Large intestine (tissue), 3 donors: ENCODE data around the gene MYO7B. TPM values are rescaled to one million over a fixed set of nuclear protein-coding genes. Genes with fewer than 3 reads are reported as not detected.

Source experiments
- DNase-seq, 2 donors: peaks; one replicate each; pipeline versions ENCODE4 v3.0.0 to v3.0.0-alpha.2; 2013
- H3K27ac ChIP-seq: one replicate; pipeline ENCODE4 v1.5.1; 2013; ENCODE audit warnings: low read length
- H3K27me3 ChIP-seq: 2 replicates; pipeline ENCODE4 v1.6.1; 2013; ENCODE audit warnings: low read length; ENCODE audit not compliant: control insufficient read depth, insufficient read depth
- H3K36me3 ChIP-seq: 2 replicates; pipeline ENCODE4 v1.6.1; 2013; ENCODE audit warnings: low read length; ENCODE audit not compliant: control insufficient read depth, insufficient read depth
- H3K4me1 ChIP-seq: one replicate; pipeline ENCODE4 v1.6.1; 2013; ENCODE audit warnings: low read length; ENCODE audit not compliant: control insufficient read depth, insufficient read depth
- H3K4me3 ChIP-seq: one replicate; pipeline ENCODE4 v1.5.1; 2013; ENCODE audit warnings: low read length
- H3K9me3 ChIP-seq: one replicate; pipeline ENCODE4 v1.6.1; 2013; ENCODE audit warnings: mild to moderate bottlenecking, low read depth, low read length, moderate library complexity; ENCODE audit not compliant: control insufficient read depth
- WGBS: methylation state at CpG from one replicate; pipeline ENCODE4 v1.1.5; 2013; ENCODE audit warnings: low lambda C conversion rate; ENCODE audit not compliant: insufficient coverage; 5-methylcytosine and 5-hydroxymethylcytosine counted together
- polyA plus RNA-seq: library from polyadenylated mRNA; unstranded; fragments of 120-200 nt; gene quantifications from one replicate; pipeline ENCODE4 v1.2.1, GENCODE V29; 2013

Gene MYO7B
- polyA plus RNA-seq, 1 donor = 254 TPM

- peak; percentile 35 to 66 for DNase-seq
- Histone ChIP-seq H3K27ac (no peak within 1 kb of the TSS), H3K4me3 (peak within 1 kb of the TSS; percentile 6), H3K4me1 (peaks cover 3% of the 10 kb centered on the region), H3K27me3 (no peaks in the 10 kb centered on the region), H3K9me3 (no peaks in the 10 kb centered on the region), H3K36me3 (no peaks in the 10 kb centered on the region)
- no CpG with 5 or more reads among the region's 37 CpGs for WGBS
Measured at GRCh38 chr2:127645395-127646291, 110.2 kb downstream of the MYO7B start, which contains the start of gene GPR17. TSS of gene GPR17 (plus strand) at chr2:127646153. CDS start at chr2:127650736, 4,583 bp downstream.

DNA sequence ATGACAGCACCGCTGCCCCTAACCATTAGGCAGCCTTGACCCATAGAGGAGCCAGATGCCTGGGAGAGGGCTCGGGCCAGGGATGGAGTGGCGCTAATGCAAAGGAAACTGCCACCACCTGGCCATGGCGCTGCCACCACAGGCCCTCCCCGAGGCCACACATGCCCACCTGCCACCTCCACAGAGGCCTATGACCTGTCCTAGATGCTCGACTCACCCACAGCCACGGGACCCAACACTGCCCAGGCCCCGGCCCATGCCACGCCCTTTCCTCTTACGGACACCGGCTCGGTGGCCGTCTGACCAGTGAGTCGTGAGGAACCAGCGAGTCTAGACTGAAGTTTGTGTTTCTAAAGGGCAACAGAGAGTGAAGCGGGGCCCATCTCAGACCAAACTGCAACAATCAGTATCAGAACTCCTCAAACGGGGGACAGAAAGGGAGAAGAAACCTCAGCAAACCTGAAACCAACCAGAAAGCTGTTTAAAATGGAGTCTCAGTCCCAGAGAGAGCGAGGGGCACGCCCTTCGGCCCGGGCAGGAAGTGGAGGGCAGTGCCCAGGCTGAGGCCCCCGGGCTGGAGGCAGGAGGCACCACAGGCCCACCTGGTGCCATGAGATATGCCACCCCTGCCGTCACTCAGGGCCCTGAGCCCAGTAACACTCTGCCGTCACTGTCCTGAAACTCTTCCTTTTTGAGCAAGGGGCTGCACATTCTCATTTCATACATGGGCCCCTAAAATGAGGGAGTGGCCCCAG lies 111.2 kb downstream of the MYO7B start:
- WGBS = no CpG with 5 or more reads among the region's 24 CpGs
- Histone ChIP-seq H3K9me3 (peaks cover 2% of the 10 kb centered on the region), H3K4me3 (no peak overlapping the region), H3K27ac (no peak overlapping the region), H3K4me1 (peaks cover 3% of the 10 kb centered on the region), H3K27me3 (no peaks in the 10 kb centered on the region), H3K36me3 (no peaks in the 10 kb centered on the region)
- DNase-seq = no peak

DNA sequence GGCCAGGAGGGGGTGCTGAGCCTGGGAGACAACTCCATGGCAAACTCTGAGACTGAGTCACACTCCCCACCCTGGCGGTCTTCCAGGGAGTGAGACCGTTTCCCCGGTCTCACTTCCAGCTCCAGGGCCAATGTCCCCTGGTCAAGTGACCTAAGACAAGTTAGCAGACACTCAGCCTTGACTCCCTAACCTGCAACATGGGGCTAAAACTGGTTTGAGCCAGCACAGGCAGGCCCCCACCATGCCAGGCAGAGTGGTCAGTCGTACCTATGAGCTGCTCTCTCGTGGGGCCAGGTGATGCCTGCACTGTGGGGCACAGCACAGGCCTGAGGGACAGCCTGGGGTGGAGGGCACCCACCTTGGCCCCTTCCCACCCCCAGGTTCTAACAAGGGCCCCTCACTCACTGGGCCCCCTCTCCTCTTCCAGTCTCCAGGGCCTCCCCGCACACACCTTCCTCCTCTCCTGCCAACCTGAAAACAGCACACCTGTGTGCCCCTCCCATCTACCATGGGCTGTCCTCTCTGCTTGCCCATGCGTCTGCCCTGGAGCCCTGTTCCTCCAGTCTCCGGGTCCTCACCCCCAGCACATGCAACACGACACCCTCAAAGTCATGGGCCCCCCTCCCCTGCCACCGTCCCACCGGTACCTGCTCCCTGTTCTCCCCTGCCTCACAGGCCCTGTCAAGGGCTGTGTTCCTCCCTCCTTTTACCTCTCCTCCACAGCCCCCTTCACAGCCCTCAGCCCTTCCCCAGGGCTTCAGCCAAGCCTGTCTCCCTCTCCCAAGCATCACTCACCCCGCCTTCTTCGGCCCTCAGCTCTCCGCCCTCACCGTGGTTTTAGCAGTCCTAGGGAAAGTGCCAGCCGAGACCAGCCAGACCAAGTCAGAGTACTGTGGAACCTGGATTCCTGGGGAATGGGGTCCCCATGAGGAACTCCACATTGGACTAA lies 112.0 kb downstream of the MYO7B start:
- H3K27ac ChIP-seq = no peak overlapping the region
- DNase-seq = no peak
- H3K36me3 ChIP-seq = no peaks in the 10 kb centered on the region
- peaks cover 2% of the 10 kb centered on the region for H3K9me3 ChIP-seq
- no peaks in the 10 kb centered on the region for H3K27me3 ChIP-seq
- peaks cover 3% of the 10 kb centered on the region for H3K4me1 ChIP-seq
- H3K4me3 ChIP-seq = no peak overlapping the region
- 100% methylated on average over 1 of the region's 16 CpGs for WGBS

GRCh38 chr2:127648321-127648720 lies 112.8 kb downstream of the MYO7B start:
- Histone ChIP-seq H3K4me3 (no peak overlapping the region), H3K27ac (no peak overlapping the region), H3K36me3 (no peaks in the 10 kb centered on the region), H3K4me1 (peaks cover 3% of the 10 kb centered on the region), H3K27me3 (no peaks in the 10 kb centered on the region), H3K9me3 (peaks cover 2% of the 10 kb centered on the region)
- no peak for DNase-seq
- no CpG with 5 or more reads among the region's 6 CpGs for WGBS

DNA sequence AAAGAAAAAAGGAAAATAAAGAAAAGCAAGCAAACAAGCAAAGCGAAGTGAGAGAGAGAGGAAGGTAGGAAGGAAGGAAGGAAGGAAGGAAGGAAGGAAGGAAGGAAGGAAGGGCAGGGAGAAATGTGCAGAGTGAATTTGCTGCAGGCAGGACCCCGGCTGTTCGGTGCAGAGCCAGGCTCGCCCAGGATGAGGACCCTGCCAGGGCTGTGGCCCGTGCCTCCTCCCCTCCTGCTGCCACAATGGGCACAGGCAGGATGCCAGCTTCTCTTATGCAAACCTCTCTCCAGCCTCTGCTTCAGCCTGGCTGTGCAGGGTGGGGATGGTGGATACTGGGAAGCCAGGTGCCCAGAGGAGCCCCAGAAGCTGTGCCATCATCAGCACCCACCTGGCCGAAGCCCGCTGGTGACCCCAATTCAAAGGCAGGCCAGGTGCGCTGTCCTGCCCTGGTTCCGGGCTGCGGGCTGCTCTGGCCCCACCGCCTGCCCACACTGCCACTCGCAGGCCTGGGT lies 113.7 kb downstream of the MYO7B start:
- no peak for DNase-seq
- no peaks in the 10 kb centered on the region for H3K36me3 ChIP-seq
- H3K4me3 ChIP-seq = no peak overlapping the region
- H3K27me3 ChIP-seq = no peaks in the 10 kb centered on the region
- peaks cover 2% of the 10 kb centered on the region for H3K9me3 ChIP-seq
- H3K27ac ChIP-seq = no peak overlapping the region
- WGBS = 100% methylated on average over 1 of the region's 12 CpGs
- peaks cover 3% of the 10 kb centered on the region for H3K4me1 ChIP-seq

DNA sequence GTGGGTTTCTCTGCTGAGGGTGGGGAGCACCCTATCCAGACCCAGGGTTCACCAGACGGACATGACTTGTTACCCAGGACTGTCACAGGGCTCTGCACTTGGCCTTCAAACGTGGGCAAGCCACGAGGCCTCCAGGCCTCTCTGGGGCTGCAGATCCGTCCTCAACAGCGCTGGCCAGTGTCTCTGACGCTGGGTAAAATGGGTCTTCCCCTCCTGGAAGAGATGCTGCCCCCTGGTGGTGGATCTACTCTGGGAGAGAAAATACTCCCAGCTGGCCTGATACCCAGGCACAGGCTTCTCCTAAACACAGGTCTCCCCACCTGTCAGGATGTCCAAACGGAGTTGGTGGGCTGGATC lies 114.2 kb downstream of the MYO7B start:
- Histone ChIP-seq H3K27me3 (no peaks in the 10 kb centered on the region), H3K36me3 (no peaks in the 10 kb centered on the region), H3K27ac (no peak overlapping the region), H3K4me3 (no peak overlapping the region), H3K4me1 (peaks cover 3% of the 10 kb centered on the region), H3K9me3 (peaks cover 2% of the 10 kb centered on the region)
- DNase-seq = peak; percentile 59 to 65
- no CpG with 5 or more reads among the region's 7 CpGs for whole genome bisulfite sequencing

DNA sequence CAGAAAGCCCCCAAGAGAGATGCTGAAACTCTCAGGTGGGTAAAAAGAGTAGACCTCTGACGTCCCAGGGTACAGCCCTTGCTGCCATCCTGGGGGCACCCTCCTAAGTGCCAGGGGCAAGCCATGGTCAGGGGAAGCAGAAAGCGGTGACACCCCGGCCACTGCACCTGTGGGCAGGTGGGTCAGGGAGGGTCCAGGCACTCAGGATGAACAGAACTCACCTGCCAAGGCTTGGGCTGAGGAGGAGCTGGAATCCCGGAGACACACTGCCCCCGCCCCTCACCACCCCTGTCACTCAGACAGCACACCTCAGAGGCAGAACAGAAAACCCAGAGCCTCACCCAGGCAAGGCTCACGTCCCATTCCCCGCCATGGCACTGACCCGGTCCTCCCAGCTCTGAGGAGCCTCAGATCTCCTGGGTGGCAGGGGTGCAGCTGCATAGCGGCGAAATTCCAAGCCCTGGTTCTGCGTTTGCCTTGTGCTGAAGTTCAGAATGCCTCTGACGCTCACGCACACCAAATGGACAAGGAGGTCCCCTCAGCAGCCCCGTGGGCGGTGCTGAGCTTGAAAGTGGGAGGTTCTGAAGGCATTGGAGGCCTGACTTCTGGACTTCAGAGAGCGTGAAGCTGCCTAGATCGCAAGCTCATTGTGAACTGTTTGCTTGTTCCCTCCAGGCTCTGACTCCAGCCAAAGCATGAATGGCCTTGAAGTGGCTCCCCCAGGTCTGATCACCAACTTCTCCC lies 114.7 kb downstream of the MYO7B start:
- H3K4me3 ChIP-seq = no peak overlapping the region
- no peaks in the 10 kb centered on the region for H3K36me3 ChIP-seq
- H3K4me1 ChIP-seq = peaks cover 3% of the 10 kb centered on the region
- no peaks in the 10 kb centered on the region for H3K27me3 ChIP-seq
- peaks cover 2% of the 10 kb centered on the region for H3K9me3 ChIP-seq
- H3K27ac ChIP-seq = no peak overlapping the region
- WGBS = no CpG with 5 or more reads among the region's 17 CpGs
- no peak for DNase-seq

DNA sequence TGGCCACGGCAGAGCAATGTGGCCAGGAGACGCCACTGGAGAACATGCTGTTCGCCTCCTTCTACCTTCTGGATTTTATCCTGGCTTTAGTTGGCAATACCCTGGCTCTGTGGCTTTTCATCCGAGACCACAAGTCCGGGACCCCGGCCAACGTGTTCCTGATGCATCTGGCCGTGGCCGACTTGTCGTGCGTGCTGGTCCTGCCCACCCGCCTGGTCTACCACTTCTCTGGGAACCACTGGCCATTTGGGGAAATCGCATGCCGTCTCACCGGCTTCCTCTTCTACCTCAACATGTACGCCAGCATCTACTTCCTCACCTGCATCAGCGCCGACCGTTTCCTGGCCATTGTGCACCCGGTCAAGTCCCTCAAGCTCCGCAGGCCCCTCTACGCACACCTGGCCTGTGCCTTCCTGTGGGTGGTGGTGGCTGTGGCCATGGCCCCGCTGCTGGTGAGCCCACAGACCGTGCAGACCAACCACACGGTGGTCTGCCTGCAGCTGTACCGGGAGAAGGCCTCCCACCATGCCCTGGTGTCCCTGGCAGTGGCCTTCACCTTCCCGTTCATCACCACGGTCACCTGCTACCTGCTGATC lies 115.4 kb downstream of the MYO7B start:
- no peaks in the 10 kb centered on the region for H3K4me1 ChIP-seq
- H3K27ac ChIP-seq = no peak overlapping the region
- no peaks in the 10 kb centered on the region for H3K27me3 ChIP-seq
- no peaks in the 10 kb centered on the region for H3K36me3 ChIP-seq
- WGBS = no CpG with 5 or more reads among the region's 28 CpGs
- H3K9me3 ChIP-seq = peaks cover 2% of the 10 kb centered on the region
- no peak for DNase-seq
- no peak overlapping the region for H3K4me3 ChIP-seq

DNA sequence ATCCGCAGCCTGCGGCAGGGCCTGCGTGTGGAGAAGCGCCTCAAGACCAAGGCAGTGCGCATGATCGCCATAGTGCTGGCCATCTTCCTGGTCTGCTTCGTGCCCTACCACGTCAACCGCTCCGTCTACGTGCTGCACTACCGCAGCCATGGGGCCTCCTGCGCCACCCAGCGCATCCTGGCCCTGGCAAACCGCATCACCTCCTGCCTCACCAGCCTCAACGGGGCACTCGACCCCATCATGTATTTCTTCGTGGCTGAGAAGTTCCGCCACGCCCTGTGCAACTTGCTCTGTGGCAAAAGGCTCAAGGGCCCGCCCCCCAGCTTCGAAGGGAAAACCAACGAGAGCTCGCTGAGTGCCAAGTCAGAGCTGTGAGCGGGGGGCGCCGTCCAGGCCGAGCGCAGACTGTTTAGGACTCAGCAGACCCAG lies 115.9 kb downstream of the MYO7B start:
- Histone ChIP-seq H3K4me1 (no peaks in the 10 kb centered on the region), H3K36me3 (no peaks in the 10 kb centered on the region), H3K4me3 (no peak overlapping the region), H3K27me3 (no peaks in the 10 kb centered on the region), H3K27ac (peak overlapping the region; percentile 43), H3K9me3 (peaks cover 2% of the 10 kb centered on the region)
- no peak for DNase-seq
- WGBS = no CpG with 5 or more reads among the region's 29 CpGs
